Thymus (tissue), 11 donors: ENCODE results near the gene PRR36. TPM values are rescaled to one million over a fixed set of nuclear protein-coding genes. Genes with fewer than 3 reads are reported as not detected.

Experiments used
- DNase-seq, 9 donors: peaks; one replicate each; pipeline ENCODE4 v3.0.0-alpha.2; 2013; ENCODE audit warnings: low spot score in 9 of 9, low read depth in 6 of 9, missing footprints in 1 of 9
- H3K27ac ChIP-seq, 2 donors: one replicate each; pipeline ENCODE4 v1.5.1; 2013; ENCODE audit warnings: control low read depth in 1 of 2, low read depth in 1 of 2, low read length in 1 of 2, mild to moderate bottlenecking in 1 of 2, moderate library complexity in 1 of 2
- H3K27me3 ChIP-seq, 2 donors: one replicate each; pipeline ENCODE4 v1.5.1; 2013; ENCODE audit warnings: low read length in 1 of 2; ENCODE audit not compliant: control insufficient read depth in 2 of 2, insufficient read depth in 1 of 2
- H3K36me3 ChIP-seq, 2 donors: one replicate each; pipeline ENCODE4 v1.5.1; 2013; ENCODE audit warnings: low read length in 1 of 2, mild to moderate bottlenecking in 1 of 2, moderate library complexity in 1 of 2; ENCODE audit not compliant: control insufficient read depth in 2 of 2, insufficient read depth in 2 of 2
- H3K4me1 ChIP-seq, 2 donors: one replicate each; pipeline ENCODE4 v1.5.1; 2013; ENCODE audit warnings: low read length in 2 of 2; ENCODE audit not compliant: control insufficient read depth in 2 of 2, insufficient read depth in 2 of 2
- H3K4me3 ChIP-seq, 2 donors: one replicate each; pipeline ENCODE4 v1.5.1; 2013; ENCODE audit warnings: low read length in 2 of 2, control low read depth in 1 of 2, mild to moderate bottlenecking in 1 of 2
- H3K9me3 ChIP-seq, 2 donors: one replicate each; pipeline ENCODE4 v1.5.1; 2013; ENCODE audit warnings: low read length in 1 of 2, mild to moderate bottlenecking in 1 of 2; ENCODE audit not compliant: control insufficient read depth in 2 of 2, insufficient read depth in 1 of 2
- WGBS: extraction: QIAGEN DNeasy Blood & Tissue Kit; methylation state at CpG from one replicate; pipeline ENCODE4 v1.1.7; 2013; 5-methylcytosine and 5-hydroxymethylcytosine counted together
- polyA plus RNA-seq: library from polyadenylated mRNA; stranded (reverse); fragments of 200-250 nt; gene quantifications from one replicate; pipeline ENCODE4 v1.2.3, GENCODE V29; 2013
- total RNA-seq: library from RNA; stranded (reverse); fragments of 120-200 nt; gene quantifications from one replicate; pipeline ENCODE4 v1.2.4, GENCODE V29; 2013
- donor health status: healthy.

The PRR36 gene
- total and polyA plus RNA-seq, 2 donors, result 0.09 to 0.16 TPM

GRCh38 chr19:7908078-7908699 lies 34.0 kb upstream of the PRR36 start:
- WGBS, result 95% methylated on average over 14 of the region's 14 CpGs
- Histone ChIP-seq H3K36me3 (peaks cover 49 to 65% of the 10 kb centered on the region in 2 donors), H3K27me3 (peaks cover 0 to 3% of the 10 kb centered on the region in 2 donors), H3K9me3 (peaks cover 1 to 2% of the 10 kb centered on the region in 2 donors), H3K4me3 (no peak overlapping the region), H3K27ac (no peak overlapping the region), H3K4me1 (peaks cover 9 to 17% of the 10 kb centered on the region in 2 donors)
- DNase-seq, result no peak

DNA sequence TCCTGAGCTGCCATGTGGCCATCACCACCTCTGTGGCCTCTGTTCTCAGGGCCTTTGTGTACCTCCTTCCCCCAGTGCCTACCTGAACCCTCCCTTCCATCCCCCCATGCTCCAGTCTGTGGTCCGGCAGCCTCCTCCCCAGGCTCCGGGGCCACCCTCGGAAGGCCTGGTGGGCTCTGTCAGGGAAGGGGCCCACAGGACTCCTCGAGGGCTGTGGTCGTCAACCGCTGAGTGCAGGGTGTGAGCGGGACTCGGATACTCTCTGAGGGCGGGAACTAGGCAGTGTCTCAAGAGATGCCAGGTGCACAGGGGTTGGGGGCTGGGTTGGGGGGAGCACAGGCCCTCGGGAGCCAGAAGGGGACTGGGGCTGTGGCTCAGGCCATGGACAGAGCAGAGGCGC lies 33.4 kb upstream of the PRR36 start:
- peaks cover 13 to 23% of the 10 kb centered on the region in 2 donors for H3K4me1 ChIP-seq
- WGBS, result 96% methylated on average over 11 of the region's 11 CpGs
- peaks cover 43 to 58% of the 10 kb centered on the region in 2 donors for H3K36me3 ChIP-seq
- peaks cover 0 to 6% of the 10 kb centered on the region in 2 donors for H3K27me3 ChIP-seq
- peaks cover 1 to 5% of the 10 kb centered on the region in 2 donors for H3K9me3 ChIP-seq
- no peak overlapping the region for H3K27ac ChIP-seq
- no peak overlapping the region for H3K4me3 ChIP-seq
- DNase-seq, result no peak

GRCh38 chr19:7907122-7907521 lies 32.9 kb upstream of the PRR36 start:
- peaks cover 0 to 6% of the 10 kb centered on the region in 2 donors for H3K27me3 ChIP-seq
- H3K4me3 ChIP-seq, result no peak overlapping the region
- no peak for DNase-seq
- 96% methylated on average over 19 of the region's 19 CpGs for WGBS
- peaks cover 13 to 25% of the 10 kb centered on the region in 2 donors for H3K4me1 ChIP-seq
- H3K9me3 ChIP-seq, result peaks cover 0 to 5% of the 10 kb centered on the region in 2 donors
- no peak overlapping the region for H3K27ac ChIP-seq
- peaks cover 39 to 54% of the 10 kb centered on the region in 2 donors for H3K36me3 ChIP-seq

DNA sequence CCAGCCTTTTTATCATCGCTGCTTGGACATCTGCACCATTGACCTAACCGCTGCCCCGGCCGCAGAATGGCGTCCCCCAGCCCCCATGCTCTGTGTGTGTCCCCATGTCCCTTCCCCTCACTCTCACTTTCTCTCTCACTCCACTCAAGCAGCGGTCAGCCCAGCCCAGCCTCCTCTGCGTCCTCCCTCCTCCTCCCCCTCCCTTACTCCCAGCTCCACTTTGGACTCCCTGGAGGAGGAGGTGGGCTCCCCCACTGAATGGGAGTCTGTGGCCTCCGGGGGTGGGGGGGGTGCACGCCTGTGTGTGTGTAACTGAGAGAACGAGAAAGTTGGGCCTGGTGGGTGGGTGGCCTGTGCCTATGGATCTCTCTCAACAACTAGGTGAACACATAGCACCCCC lies 31.7 kb upstream of the PRR36 start:
- peaks cover 0 to 5% of the 10 kb centered on the region in 2 donors for H3K9me3 ChIP-seq
- no peak for DNase-seq
- H3K36me3 ChIP-seq, result peaks cover 27 to 41% of the 10 kb centered on the region in 2 donors
- peaks cover 0 to 6% of the 10 kb centered on the region in 2 donors for H3K27me3 ChIP-seq
- no peak overlapping the region for H3K4me3 ChIP-seq
- WGBS, result 93% methylated on average over 10 of the region's 10 CpGs
- H3K4me1 ChIP-seq, result peaks cover 13 to 25% of the 10 kb centered on the region in 2 donors
- no peak overlapping the region for H3K27ac ChIP-seq

GRCh38 chr19:7905268-7905667 lies 31.1 kb upstream of the PRR36 start:
- no peak overlapping the region for H3K4me3 ChIP-seq
- no peak overlapping the region for H3K27ac ChIP-seq
- H3K27me3 ChIP-seq, result peaks cover 0 to 9% of the 10 kb centered on the region in 2 donors
- WGBS, result 91% methylated on average over 10 of the region's 10 CpGs
- H3K4me1 ChIP-seq, result peaks cover 13 to 25% of the 10 kb centered on the region in 2 donors
- no peak for DNase-seq
- H3K36me3 ChIP-seq, result peaks cover 21 to 35% of the 10 kb centered on the region in 2 donors
- peaks cover 0 to 5% of the 10 kb centered on the region in 2 donors for H3K9me3 ChIP-seq

- peak in 3 of 9 donors; percentile 44 to 64 (median 60) for DNase-seq
- H3K27ac ChIP-seq, result peak overlapping the region; percentile 89 to 95
Measured at GRCh38 chr19:7904074-7905020, 30.2 kb upstream of the PRR36 start.

DNA sequence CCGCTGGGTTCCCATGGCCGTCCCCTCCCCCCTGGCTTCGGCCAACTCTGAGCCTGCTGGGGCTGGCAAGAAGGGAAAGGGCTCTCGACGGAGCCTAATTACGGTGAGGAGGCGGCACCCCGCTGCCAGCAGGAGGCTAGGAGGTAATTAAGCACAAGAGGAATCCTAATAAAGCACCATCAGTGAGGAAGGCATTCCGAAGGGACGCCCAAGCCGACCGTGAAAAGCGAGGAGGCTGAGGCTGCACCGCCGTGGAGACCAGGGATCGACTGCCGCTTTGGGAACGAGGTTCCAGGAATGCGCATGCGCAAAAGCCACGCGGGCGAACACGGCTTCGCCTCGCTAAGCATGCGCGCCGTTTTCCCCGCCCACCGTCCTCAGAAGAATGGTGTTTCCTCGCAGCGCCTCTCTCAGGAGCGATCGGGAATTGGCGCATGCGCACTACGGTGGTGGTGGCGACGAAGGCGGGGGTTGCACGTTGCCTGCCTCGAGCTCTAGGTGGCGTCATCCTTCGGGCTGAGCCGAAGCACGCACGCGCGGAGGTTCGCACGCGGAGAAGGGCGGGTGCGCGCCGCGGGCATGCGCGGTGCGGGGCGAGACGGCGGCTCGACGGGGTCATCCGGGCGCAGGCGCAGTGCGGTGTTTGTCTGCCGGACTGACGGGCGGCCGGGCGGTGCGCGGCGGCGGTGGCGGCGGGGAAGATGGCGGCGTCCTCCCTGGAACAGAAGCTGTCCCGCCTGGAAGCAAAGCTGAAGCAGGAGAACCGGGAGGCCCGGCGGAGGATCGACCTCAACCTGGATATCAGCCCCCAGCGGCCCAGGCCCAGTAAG lies 29.3 kb upstream of the PRR36 start, which contains the start of gene MAP2K7:
TSS of gene MAP2K7 (plus strand) at position 634 of the 830 bp plus-strand sequence. CDS start at position 702, 68 bp downstream.
- H3K27ac ChIP-seq, result peak within 1 kb of the TSS; percentile 89 to 95
- H3K36me3 ChIP-seq, result peaks cover 7 to 22% of the 10 kb centered on the region in 2 donors
- DNase-seq, result peak; percentile 98 to 100 (median 99)
- peak within 1 kb of the TSS; percentile 59 to 79 for H3K4me3 ChIP-seq
- H3K9me3 ChIP-seq, result peaks cover 0 to 5% of the 10 kb centered on the region in 2 donors
- WGBS, result under 1% methylated on average over 89 of the region's 89 CpGs
- H3K27me3 ChIP-seq, result peaks cover 0 to 9% of the 10 kb centered on the region in 2 donors
- peaks cover 13 to 25% of the 10 kb centered on the region in 2 donors for H3K4me1 ChIP-seq

More at GRCh38 chr19:7904074-7905020, 30.2 kb upstream of the PRR36 start:
- peaks cover 13 to 25% of the 10 kb centered on the region in 2 donors for H3K4me1 ChIP-seq
- peak overlapping the region; percentile 59 to 79 for H3K4me3 ChIP-seq
- H3K36me3 ChIP-seq, result peaks cover 13 to 26% of the 10 kb centered on the region in 2 donors
- H3K27me3 ChIP-seq, result peaks cover 0 to 9% of the 10 kb centered on the region in 2 donors
- peaks cover 0 to 5% of the 10 kb centered on the region in 2 donors for H3K9me3 ChIP-seq
- WGBS, result 14% methylated on average over 68 of the region's 68 CpGs

- Histone ChIP-seq H3K27ac (peak overlapping the region in 1 of 2 donors; percentile 77), H3K36me3 (peaks cover 4 to 16% of the 10 kb centered on the region in 2 donors), H3K4me1 (peaks cover 13 to 25% of the 10 kb centered on the region in 2 donors), H3K27me3 (peaks cover 0 to 9% of the 10 kb centered on the region in 2 donors), H3K4me3 (peak overlapping the region; percentile 59 to 63), H3K9me3 (peaks cover 0 to 5% of the 10 kb centered on the region in 2 donors)
- 25% methylated on average over 20 of the region's 20 CpGs for WGBS
- no peak for DNase-seq
Measured at GRCh38 chr19:7902796-7903243, 28.6 kb upstream of the PRR36 start.
